Ovary (tissue), 3 donors: ENCODE measurements around the gene HLX.

Experiments used
- CTCF ChIP-seq, 3 donors: fragments of 450-650 bp in 2 of 3; fragments of 200-600 bp in 1 of 3; IDR thresholded peaks; one replicate each; pipeline versions ENCODE4 v1.5.1 to v1.8.0; 2016 to 2022; ENCODE audit warnings: antibody characterized with exemption in 3 of 3, mild to moderate bottlenecking in 1 of 3
- EP300 ChIP-seq: sonication (generic); formaldehyde crosslinking; IDR thresholded peaks from one replicate; pipeline ENCODE4 v1.6.1; 2017; ENCODE audit warnings: antibody characterized with exemption
- POLR2A ChIP-seq: fragments of 450-650 bp; IDR thresholded peaks from one replicate; pipeline ENCODE4 v1.6.1; 2017; ENCODE audit warnings: antibody characterized with exemption, mild to moderate bottlenecking, moderate library complexity
- donor health status: DM: no; HTN: no; CAD: no.

GRCh38 chr1:220891224-220892085 is 12.2 kb downstream of the HLX start:
- TF ChIP-seq CTCF (IDR thresholded peaks at IDR 0.05) (no peak), EP300 (no peak), POLR2A (no peak)
